Naive thymus-derived CD4-positive, alpha-beta T cell (primary cell): ENCODE results near the gene ARAF. TPM values are rescaled to one million over a fixed set of nuclear protein-coding genes. Genes with fewer than 3 reads are reported as not detected.

ENCODE experiments used
- ATAC-seq: fragments of 150-1000 bp; cut with Tn5 transposase; 2 replicates; pipeline ENCODE4 v1.10.0; 2021; ENCODE audit warnings: mild to moderate bottlenecking, moderate library complexity
- CTCF ChIA-PET: fragments of 350-600 bp; sonication (Branson Sonifier 250); formaldehyde crosslinking; loops from one replicate; lab custom pipeline; 2021; ENCODE audit warnings: antibody characterized with exemption; lab: Charles Lee
- POLR2A ChIA-PET: fragments of 350-600 bp; sonication (Branson Sonifier 250); formaldehyde crosslinking; loops from one replicate; lab custom pipeline; 2021; ENCODE audit warnings: antibody characterized with exemption, inconsistent platforms; lab: Charles Lee
- DNase-seq, 9 donors: peaks; one replicate each; pipeline versions ENCODE4 v3.0.0 to v3.0.0-alpha.2; 2020 to 2022; ENCODE audit warnings: mixed read lengths in 1 of 9
- H3K27ac ChIP-seq: one replicate; pipeline ENCODE4 v1.7.0; 2013; ENCODE audit warnings: mild to moderate bottlenecking, low read depth, low read length, moderate library complexity
- H3K27me3 ChIP-seq, 2 donors: one replicate each; pipeline ENCODE4 v1.7.0; 2013; ENCODE audit warnings: low read length in 2 of 2, mild to moderate bottlenecking in 2 of 2, moderate library complexity in 2 of 2; ENCODE audit not compliant: control insufficient read depth in 2 of 2, insufficient read depth in 2 of 2
- H3K36me3 ChIP-seq, 3 experiments: 1 replicate in 2 of 3; 2 replicates in 1 of 3; pipeline ENCODE4 v1.7.0; 2013; ENCODE audit warnings: low read length in 3 of 3, mild to moderate bottlenecking in 3 of 3, moderate library complexity in 1 of 3; ENCODE audit not compliant: insufficient read depth in 3 of 3, control insufficient read depth in 2 of 3
- H3K4me1 ChIP-seq, 2 donors: one replicate each; pipeline ENCODE4 v1.7.0; 2013; ENCODE audit warnings: low read length in 2 of 2, mild to moderate bottlenecking in 2 of 2, moderate library complexity in 1 of 2; ENCODE audit not compliant: control insufficient read depth in 2 of 2, insufficient read depth in 2 of 2
- H3K4me3 ChIP-seq: 2 replicates; pipeline ENCODE4 v1.7.0; 2013; ENCODE audit warnings: mild to moderate bottlenecking, low read length
- H3K9me3 ChIP-seq, 3 experiments: 1 replicate in 2 of 3; 2 replicates in 1 of 3; pipeline ENCODE4 v1.7.0; 2013; ENCODE audit warnings: low read length in 3 of 3; ENCODE audit not compliant: control insufficient read depth in 2 of 3
- H3K27ac Mint-ChIP-seq, 9 donors: one replicate each; pipeline ENCODE4 v1.8.0; 2020 to 2022; ENCODE audit warnings: mixed read lengths in 9 of 9, mild to moderate bottlenecking in 8 of 9, moderate library complexity in 5 of 9, inconsistent platforms in 2 of 9
- H3K27me3 Mint-ChIP-seq, 5 donors: one replicate each; pipeline ENCODE4 v1.8.0; 2021 to 2022; ENCODE audit warnings: mixed read lengths in 5 of 5, mild to moderate bottlenecking in 1 of 5
- H3K36me3 Mint-ChIP-seq, 5 donors: one replicate each; pipeline ENCODE4 v1.8.0; 2020 to 2022; ENCODE audit warnings: mixed read lengths in 5 of 5, mild to moderate bottlenecking in 3 of 5, inconsistent platforms in 1 of 5
- H3K4me1 Mint-ChIP-seq, 7 donors: one replicate each; pipeline ENCODE4 v1.8.0; 2020 to 2022; ENCODE audit warnings: mixed read lengths in 7 of 7, mild to moderate bottlenecking in 3 of 7, inconsistent platforms in 1 of 7
- H3K4me3 Mint-ChIP-seq, 10 donors: one replicate each; pipeline ENCODE4 v1.8.0; 2020 to 2022; ENCODE audit warnings: mild to moderate bottlenecking in 10 of 10, mixed read lengths in 10 of 10, moderate library complexity in 6 of 10, inconsistent platforms in 2 of 10
- H3K9me3 Mint-ChIP-seq, 11 donors: one replicate each; pipeline ENCODE4 v1.8.0; 2020 to 2022; ENCODE audit warnings: mixed read lengths in 11 of 11, mild to moderate bottlenecking in 4 of 11, inconsistent platforms in 1 of 11, moderate library complexity in 1 of 11
- intact Hi-C, 2 donors: fragments of 100-400 bp; cut with micrococcal nuclease; formaldehyde crosslinking; loops; one replicate each; pipeline ENCODE4 v1.15.1; 2023
- polyA plus RNA-seq, 2 donors: library from polyadenylated mRNA; unstranded; fragments of 300-500 nt; fragmentation: Illumina TruSeq; gene quantifications; one replicate each; pipeline ENCODE4 v1.2.3, GENCODE V29; 2021
- total RNA-seq, 6 experiments: library from RNA in 5 of 6; stranded (reverse) in 5 of 6; gene quantifications; 1 replicate in 5 of 6; 2 replicates in 1 of 6; pipeline ENCODE4 v1.2.3 and lab custom pipeline; 2021 to 2026

ARAF gene
- total and polyA plus RNA-seq, 7 experiments from 2014 or later, result 74.7 to 130 (median 106) TPM

GRCh38 chrX:47561659-47562151 is 700 bp downstream of the ARAF start:
- Mint-ChIP-seq H3K27ac (peak overlapping the region; percentile 96 to 100 (median 97)), H3K4me1 (peaks cover 8 to 52% (median 36%) of the 10 kb centered on the region in 7 donors), H3K9me3 (peaks cover 0 to 5% (median 0%) of the 10 kb centered on the region in 11 donors), H3K4me3 (peak overlapping the region; percentile 85 to 98 (median 92)), H3K27me3 (no peaks in the 10 kb centered on the region), H3K36me3 (peaks cover 0 to 15% (median 10%) of the 10 kb centered on the region in 5 donors)
- Histone ChIP-seq H3K4me3 (peak overlapping the region; percentile 92), H3K27ac (peak overlapping the region; percentile 92), H3K36me3 (peaks cover 8 to 34% (median 22%) of the 10 kb centered on the region in 3 experiments), H3K9me3 (no peaks in the 10 kb centered on the region), H3K4me1 (peaks cover 10 to 18% of the 10 kb centered on the region in 2 donors), H3K27me3 (no peaks in the 10 kb centered on the region)
- DNase-seq (no peak), ATAC-seq (no peak)
- intact Hi-C loops, result loop anchor here (1.0 to 5.0 kb wide), 18 partner anchors 20 to 1336 kb away; partner anchors contain the start of genes ELK1 (in 2 of the 2), USP11 (in 2 of the 2), ZNF81 (in 2 of the 2) and CFP (in 1 of the 2)
- POLR2A ChIA-PET, result interaction anchor here (0.6 to 1.5 kb wide), 4 partner anchors 20 to 275 kb away, joined by 3 to 4 read pairs (median 4); partner anchors contain the start of genes TIMP1 and ZNF81
- CTCF ChIA-PET, result no interaction called here

- DNase-seq (peak in 2 of 9 donors; percentile 22 to 26), ATAC-seq (no peak)
- Mint-ChIP-seq H3K27me3 (no peaks in the 10 kb centered on the region), H3K27ac (peak overlapping the region in 7 of 9 donors; percentile 21 to 76 (median 41)), H3K36me3 (peaks cover 0 to 18% (median 11%) of the 10 kb centered on the region in 5 donors), H3K4me1 (peaks cover 6 to 54% (median 39%) of the 10 kb centered on the region in 7 donors), H3K4me3 (peak overlapping the region; percentile 74 to 96 (median 86)), H3K9me3 (peaks cover 0 to 5% (median 0%) of the 10 kb centered on the region in 11 donors)
- ChIA-PET POLR2A (interaction anchor here (1.5 kb wide), 1 partner anchor 19 kb away, joined by 4 read pairs; the partner anchor contains the start of gene TIMP1), CTCF (interaction anchor here (1.1 kb wide), 1 partner anchor 81 kb away, joined by 3 read pairs; no protein-coding TSS in a partner anchor)
- intact Hi-C loops, result loop anchor here (1.0 to 5.0 kb wide), 5 partner anchors 82 to 1335 kb away; partner anchors contain the start of genes PQBP1 (in 1 of the 2), TIMM17B (in 1 of the 2) and ZNF81 (in 1 of the 2)
- peaks cover 10 to 18% of the 10 kb centered on the region in 2 donors for H3K4me1 ChIP-seq
- no peak overlapping the region for H3K27ac ChIP-seq
- no peaks in the 10 kb centered on the region for H3K9me3 ChIP-seq
- H3K4me3 ChIP-seq, result no peak overlapping the region
- peaks cover 8 to 44% (median 30%) of the 10 kb centered on the region in 3 experiments for H3K36me3 ChIP-seq
- no peaks in the 10 kb centered on the region for H3K27me3 ChIP-seq
Observed at GRCh38 chrX:47562615-47563243, 1.7 kb downstream of the ARAF start.

GRCh38 chrX:47563801-47564315 is 2.9 kb downstream of the ARAF start:
- Histone ChIP-seq H3K27me3 (no peaks in the 10 kb centered on the region), H3K36me3 (peaks cover 8 to 55% (median 40%) of the 10 kb centered on the region in 3 experiments), H3K4me3 (no peak overlapping the region), H3K9me3 (no peaks in the 10 kb centered on the region), H3K4me1 (peaks cover 10 to 18% of the 10 kb centered on the region in 2 donors), H3K27ac (no peak overlapping the region)
- intact Hi-C loops, result loop anchor here in 1 of 2 donors (5.0 kb wide), 4 partner anchors 188 to 1333 kb away; partner anchors contain the start of genes PQBP1, TIMM17B and ZNF81
- Mint-ChIP-seq H3K4me3 (peak overlapping the region in 9 of 10 donors; percentile 27 to 96 (median 67)), H3K4me1 (peaks cover 6 to 54% (median 39%) of the 10 kb centered on the region in 7 donors), H3K9me3 (peaks cover 0 to 5% (median 0%) of the 10 kb centered on the region in 11 donors), H3K27me3 (no peaks in the 10 kb centered on the region), H3K36me3 (peaks cover 0 to 24% (median 14%) of the 10 kb centered on the region in 5 donors), H3K27ac (no peak overlapping the region)
- ChIA-PET POLR2A (interaction anchor here (0.6 kb wide), 1 partner anchor 1141 kb away, joined by 3 read pairs; no protein-coding TSS in a partner anchor), CTCF (no interaction called here)
- ATAC-seq (no peak), DNase-seq (no peak)

GRCh38 chrX:47564438-47565085 is 3.6 kb downstream of the ARAF start:
- peaks cover 6 to 54% (median 39%) of the 10 kb centered on the region in 7 donors for H3K4me1 Mint-ChIP-seq
- no peaks in the 10 kb centered on the region for H3K27me3 Mint-ChIP-seq
- ChIA-PET CTCF (no interaction called here), POLR2A (interaction anchor here (1.5 kb wide), 1 partner anchor 31 kb away, joined by 3 read pairs; no protein-coding TSS in a partner anchor)
- intact Hi-C loops, result loop anchor here in 1 of 2 donors (5.0 kb wide), 4 partner anchors 188 to 1333 kb away; partner anchors contain the start of genes PQBP1, TIMM17B and ZNF81
- no peak for DNase-seq
- H3K27ac Mint-ChIP-seq, result peak overlapping the region in 1 of 9 donors; percentile 9
- peaks cover 8 to 62% (median 46%) of the 10 kb centered on the region in 3 experiments for H3K36me3 ChIP-seq
- no peak overlapping the region for H3K4me3 ChIP-seq
- H3K27me3 ChIP-seq, result no peaks in the 10 kb centered on the region
- peaks cover 10 to 18% of the 10 kb centered on the region in 2 donors for H3K4me1 ChIP-seq
- H3K36me3 Mint-ChIP-seq, result peaks cover 0 to 24% (median 14%) of the 10 kb centered on the region in 5 donors
- H3K9me3 Mint-ChIP-seq, result peaks cover 0 to 5% (median 0%) of the 10 kb centered on the region in 11 donors
- H3K4me3 Mint-ChIP-seq, result peak overlapping the region in 8 of 10 donors; percentile 7 to 71 (median 31)
- no peak for ATAC-seq
- no peak overlapping the region for H3K27ac ChIP-seq
- H3K9me3 ChIP-seq, result no peaks in the 10 kb centered on the region

GRCh38 chrX:47566841-47567240 is 5.8 kb downstream of the ARAF start:
- intact Hi-C loops, result no loop called here
- Histone ChIP-seq H3K4me1 (peaks cover 10 to 18% of the 10 kb centered on the region in 2 donors), H3K36me3 (peaks cover 8 to 82% (median 46%) of the 10 kb centered on the region in 3 experiments), H3K4me3 (no peak overlapping the region), H3K27ac (no peak overlapping the region), H3K9me3 (no peaks in the 10 kb centered on the region), H3K27me3 (no peaks in the 10 kb centered on the region)
- Mint-ChIP-seq H3K27me3 (no peaks in the 10 kb centered on the region), H3K27ac (peak overlapping the region in 1 of 9 donors; percentile 84), H3K9me3 (peaks cover 0 to 2% (median 0%) of the 10 kb centered on the region in 11 donors), H3K36me3 (peaks cover 0 to 40% (median 21%) of the 10 kb centered on the region in 5 donors), H3K4me1 (peaks cover 6 to 38% (median 26%) of the 10 kb centered on the region in 7 donors), H3K4me3 (no peak overlapping the region)
- POLR2A ChIA-PET, result no interaction called here
- ATAC-seq (no peak), DNase-seq (no peak)
- CTCF ChIA-PET, result no interaction called here
